Lower leg skin (tissue), 4 donors: ENCODE results near the gene SPNS2. TPM values are rescaled to one million over a fixed set of nuclear protein-coding genes. Genes with fewer than 3 reads are reported as not detected.

Experiments
- DNase-seq, 2 donors: peaks; one replicate each; pipeline ENCODE4 v3.0.0-alpha.2; 2019; ENCODE audit warnings: low spot score in 2 of 2
- H3K4me3 ChIP-seq: fragments of 200-600 bp; sonication (generic); 2 replicates; pipeline ENCODE4 v1.5.1; 2017; ENCODE audit warnings: mild to moderate bottlenecking, low read depth; ENCODE audit not compliant: poor library complexity, severe bottlenecking
- CTCF ChIP-seq, 3 donors: fragments of 450-650 bp; IDR thresholded peaks; one replicate each; pipeline ENCODE4 v1.5.1; 2016; ENCODE audit warnings: antibody characterized with exemption in 3 of 3, mild to moderate bottlenecking in 3 of 3, moderate library complexity in 2 of 3
- POLR2A ChIP-seq, 2 donors: fragments of 450-650 bp; IDR thresholded peaks; one replicate each; pipeline ENCODE4 v1.6.1; 2016 to 2017; ENCODE audit warnings: antibody characterized with exemption in 2 of 2, mild to moderate bottlenecking in 1 of 2, moderate library complexity in 1 of 2
- WGBS, 2 donors: methylation state at CpG; one replicate each; pipeline ENCODE4 v1.1.5; 2018; 5-methylcytosine and 5-hydroxymethylcytosine counted together
- intact Hi-C: fragments of 100-400 bp; cut with DNase I; formaldehyde crosslinking; loops from one replicate; pipeline ENCODE4 v1.15.0; 2023; ENCODE audit warnings: low total_unique reads
- total RNA-seq, 4 donors: library from RNA; depleted of rRNA; stranded (reverse); fragments of >200 nt; gene quantifications; one replicate each; pipeline ENCODE4 v1.1.0, GENCODE V29; 2016

The SPNS2 gene
- total RNA-seq, 4 donors from 2014 or later, result 74.9 to 132 (median 87.5) TPM

GRCh38 chr17:4556996-4557395 is 58.3 kb downstream of the SPNS2 start:
- WGBS, 2 donors, result 79 to 80% methylated on average over 4 of the region's 4 CpGs
- DNase-seq, result no peak
- H3K4me3 ChIP-seq, result no peak overlapping the region
- TF ChIP-seq CTCF (IDR thresholded peaks at IDR 0.05), result no peak
- TF ChIP-seq POLR2A (IDR thresholded peaks at IDR 0.05), result no peak
- intact Hi-C loops, result no loop called here

- 76 to 81% methylated on average over 6 of the region's 6 CpGs for WGBS, 2 donors
- no peak for TF ChIP-seq CTCF (IDR thresholded peaks at IDR 0.05)
- no peak for TF ChIP-seq POLR2A (IDR thresholded peaks at IDR 0.05)
- intact Hi-C loops, result no loop called here
- H3K4me3 ChIP-seq, result no peak overlapping the region
- DNase-seq, result no peak
Measured at GRCh38 chr17:4557626-4558346, 59.1 kb downstream of the SPNS2 start.

GRCh38 chr17:4558347-4558971 is 59.8 kb downstream of the SPNS2 start:
- DNase-seq, result no peak
- TF ChIP-seq CTCF (IDR thresholded peaks at IDR 0.05) (no peak), POLR2A (IDR thresholded peaks at IDR 0.05) (no peak)
- intact Hi-C loops, result no loop called here
- H3K4me3 ChIP-seq, result no peak overlapping the region
- WGBS, 2 donors, result 86 to 89% methylated on average over 13 to 21 of the region's 24 CpGs

- TF ChIP-seq POLR2A (IDR thresholded peaks at IDR 0.05), result no peak
- no peak for TF ChIP-seq CTCF (IDR thresholded peaks at IDR 0.05)
- WGBS, 2 donors, result 0 to 51% methylated on average over 1 to 15 of the region's 17 CpGs
- no peak for DNase-seq
- H3K4me3 ChIP-seq, result no peak overlapping the region
- intact Hi-C loops, result no loop called here
Measured at GRCh38 chr17:4559139-4559791, 60.6 kb downstream of the SPNS2 start.

- intact Hi-C loops, result no loop called here
- DNase-seq, result no peak
- TF ChIP-seq POLR2A (IDR thresholded peaks at IDR 0.05) (no peak), CTCF (IDR thresholded peaks at IDR 0.05) (no peak)
- WGBS, 2 donors, result 54 to 78% methylated on average over 5 of the region's 5 CpGs
- H3K4me3 ChIP-seq, result no peak overlapping the region
Measured at GRCh38 chr17:4559966-4560365, 61.3 kb downstream of the SPNS2 start.
